HEK293 (cell line): ENCODE measurements around the gene TMEM229B.

Experiments used
- FEZF1 ChIP-seq: fragments of 450-650 bp; formaldehyde crosslinking; IDR thresholded peaks from 2 replicates; pipeline ENCODE4 v1.5.1; 2016; ENCODE audit warnings: missing biosample characterization, missing genetic modification characterization
- PRDM1 ChIP-seq: fragments of 450-650 bp; formaldehyde crosslinking; IDR thresholded peaks from 2 replicates; pipeline ENCODE4; 2016; ENCODE audit warnings: missing biosample characterization, missing genetic modification characterization
- YY1 ChIP-seq: fragments of 450-650 bp; formaldehyde crosslinking; IDR thresholded peaks from 2 replicates; pipeline ENCODE4 v1.5.1; 2018; ENCODE audit warnings: missing biosample characterization, missing genetic modification characterization
- ZNF184 ChIP-seq: fragments of 450-650 bp; IDR thresholded peaks from 2 replicates; pipeline ENCODE4 v1.5.1; 2018; ENCODE audit warnings: missing biosample characterization, mild to moderate bottlenecking, missing genetic modification characterization
- ZNF19 ChIP-seq: fragments of 450-650 bp; formaldehyde crosslinking; IDR thresholded peaks from 2 replicates; pipeline ENCODE4; 2016; ENCODE audit warnings: missing biosample characterization, missing genetic modification characterization, low read depth
- ZNF596 ChIP-seq: fragments of 450-650 bp; IDR thresholded peaks from 2 replicates; pipeline ENCODE4 v1.5.0; 2018; ENCODE audit warnings: missing biosample characterization, mild to moderate bottlenecking, missing genetic modification characterization, moderate library complexity
- ZNF623 ChIP-seq: fragments of 450-650 bp; formaldehyde crosslinking; IDR thresholded peaks from 2 replicates; pipeline ENCODE4 v1.5.1; 2016; ENCODE audit warnings: missing biosample characterization, missing genetic modification characterization
- ZNF664 ChIP-seq: fragments of 450-650 bp; formaldehyde crosslinking; IDR thresholded peaks from 2 replicates; pipeline ENCODE4 v1.5.1; 2016; ENCODE audit warnings: missing biosample characterization, missing genetic modification characterization
- ZNF785 ChIP-seq: fragments of 450-650 bp; formaldehyde crosslinking; IDR thresholded peaks from 2 replicates; pipeline ENCODE4 v1.5.1; 2016; ENCODE audit warnings: missing biosample characterization, missing genetic modification characterization
- TF ChIP-seq, protein P1 (sequence below): fragments of 450-650 bp; formaldehyde crosslinking; IDR thresholded peaks from 2 replicates; pipeline ENCODE4 v1.5.1; 2016; ENCODE audit warnings: missing biosample characterization, missing genetic modification characterization
- TF ChIP-seq, protein P2 (sequence below): sonication (generic); formaldehyde crosslinking; IDR thresholded peaks from 2 replicates; pipeline ENCODE4 v1.8.1; 2022; ENCODE audit warnings: mild to moderate bottlenecking, moderate library complexity, missing genetic modification reagents
- TF ChIP-seq, protein P3 (sequence below): fragments of 450-650 bp; IDR thresholded peaks from 2 replicates; pipeline ENCODE4 v1.5.1; 2018; ENCODE audit warnings: missing biosample characterization, missing genetic modification characterization

DNA sequence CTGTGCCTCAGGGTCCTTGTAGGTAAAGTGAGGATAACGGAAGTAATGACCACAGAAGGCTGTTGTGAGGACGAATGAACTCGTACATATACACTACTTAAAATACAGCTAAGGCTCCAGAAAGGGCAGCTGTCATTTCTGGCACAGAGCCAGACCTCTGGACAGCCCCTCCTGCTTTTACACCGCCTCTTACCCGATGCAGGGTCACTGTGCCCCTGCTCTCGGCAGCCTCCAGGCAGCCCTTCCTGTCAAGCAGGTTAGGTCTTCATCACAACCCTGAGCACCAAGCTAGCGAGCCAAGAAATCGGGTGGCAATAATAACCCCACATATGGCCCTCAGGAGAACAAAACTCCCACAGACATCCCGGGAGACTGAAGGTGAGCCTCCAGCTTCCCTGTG, 8.5 kb downstream of the TMEM229B start:
- TF ChIP-seq, protein P1, sequence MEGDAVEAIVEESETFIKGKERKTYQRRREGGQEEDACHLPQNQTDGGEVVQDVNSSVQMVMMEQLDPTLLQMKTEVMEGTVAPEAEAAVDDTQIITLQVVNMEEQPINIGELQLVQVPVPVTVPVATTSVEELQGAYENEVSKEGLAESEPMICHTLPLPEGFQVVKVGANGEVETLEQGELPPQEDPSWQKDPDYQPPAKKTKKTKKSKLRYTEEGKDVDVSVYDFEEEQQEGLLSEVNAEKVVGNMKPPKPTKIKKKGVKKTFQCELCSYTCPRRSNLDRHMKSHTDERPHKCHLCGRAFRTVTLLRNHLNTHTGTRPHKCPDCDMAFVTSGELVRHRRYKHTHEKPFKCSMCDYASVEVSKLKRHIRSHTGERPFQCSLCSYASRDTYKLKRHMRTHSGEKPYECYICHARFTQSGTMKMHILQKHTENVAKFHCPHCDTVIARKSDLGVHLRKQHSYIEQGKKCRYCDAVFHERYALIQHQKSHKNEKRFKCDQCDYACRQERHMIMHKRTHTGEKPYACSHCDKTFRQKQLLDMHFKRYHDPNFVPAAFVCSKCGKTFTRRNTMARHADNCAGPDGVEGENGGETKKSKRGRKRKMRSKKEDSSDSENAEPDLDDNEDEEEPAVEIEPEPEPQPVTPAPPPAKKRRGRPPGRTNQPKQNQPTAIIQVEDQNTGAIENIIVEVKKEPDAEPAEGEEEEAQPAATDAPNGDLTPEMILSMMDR = no peak
- TF ChIP-seq YY1 = no peak
- no peak for TF ChIP-seq FEZF1 (tag by site-specific recombination)
- no peak for TF ChIP-seq ZNF785 (tag by site-specific recombination)
- no peak for TF ChIP-seq ZNF184
- TF ChIP-seq ZNF664 (tag by site-specific recombination) = no peak
- TF ChIP-seq, protein P2, sequence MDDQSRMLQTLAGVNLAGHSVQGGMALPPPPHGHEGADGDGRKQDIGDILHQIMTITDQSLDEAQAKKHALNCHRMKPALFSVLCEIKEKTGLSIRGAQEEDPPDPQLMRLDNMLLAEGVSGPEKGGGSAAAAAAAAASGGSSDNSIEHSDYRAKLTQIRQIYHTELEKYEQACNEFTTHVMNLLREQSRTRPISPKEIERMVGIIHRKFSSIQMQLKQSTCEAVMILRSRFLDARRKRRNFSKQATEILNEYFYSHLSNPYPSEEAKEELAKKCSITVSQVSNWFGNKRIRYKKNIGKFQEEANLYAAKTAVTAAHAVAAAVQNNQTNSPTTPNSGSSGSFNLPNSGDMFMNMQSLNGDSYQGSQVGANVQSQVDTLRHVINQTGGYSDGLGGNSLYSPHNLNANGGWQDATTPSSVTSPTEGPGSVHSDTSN (CRISPR knock-in tag) = no peak
- TF ChIP-seq ZNF596 (tag by site-specific recombination) = no peak
- TF ChIP-seq PRDM1 (tag by site-specific recombination) = no peak
- TF ChIP-seq ZNF623 (tag by site-specific recombination) = no peak
- TF ChIP-seq, protein P3, sequence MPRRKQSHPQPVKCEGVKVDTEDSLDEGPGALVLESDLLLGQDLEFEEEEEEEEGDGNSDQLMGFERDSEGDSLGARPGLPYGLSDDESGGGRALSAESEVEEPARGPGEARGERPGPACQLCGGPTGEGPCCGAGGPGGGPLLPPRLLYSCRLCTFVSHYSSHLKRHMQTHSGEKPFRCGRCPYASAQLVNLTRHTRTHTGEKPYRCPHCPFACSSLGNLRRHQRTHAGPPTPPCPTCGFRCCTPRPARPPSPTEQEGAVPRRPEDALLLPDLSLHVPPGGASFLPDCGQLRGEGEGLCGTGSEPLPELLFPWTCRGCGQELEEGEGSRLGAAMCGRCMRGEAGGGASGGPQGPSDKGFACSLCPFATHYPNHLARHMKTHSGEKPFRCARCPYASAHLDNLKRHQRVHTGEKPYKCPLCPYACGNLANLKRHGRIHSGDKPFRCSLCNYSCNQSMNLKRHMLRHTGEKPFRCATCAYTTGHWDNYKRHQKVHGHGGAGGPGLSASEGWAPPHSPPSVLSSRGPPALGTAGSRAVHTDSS (tag by site-specific recombination) = no peak
- TF ChIP-seq ZNF19 = no peak
